ENCODE results near the gene NUMB. TPM values are rescaled to one million over a fixed set of nuclear protein-coding genes. Genes with fewer than 3 reads are reported as not detected.

Gene NUMB
- total and polyA plus RNA-seq, 2 of the 13 experiments (the other 11 are each of a cell fraction or from before 2014, with no cell fraction given), result 20.3 to 71.1 TPM

DNA sequence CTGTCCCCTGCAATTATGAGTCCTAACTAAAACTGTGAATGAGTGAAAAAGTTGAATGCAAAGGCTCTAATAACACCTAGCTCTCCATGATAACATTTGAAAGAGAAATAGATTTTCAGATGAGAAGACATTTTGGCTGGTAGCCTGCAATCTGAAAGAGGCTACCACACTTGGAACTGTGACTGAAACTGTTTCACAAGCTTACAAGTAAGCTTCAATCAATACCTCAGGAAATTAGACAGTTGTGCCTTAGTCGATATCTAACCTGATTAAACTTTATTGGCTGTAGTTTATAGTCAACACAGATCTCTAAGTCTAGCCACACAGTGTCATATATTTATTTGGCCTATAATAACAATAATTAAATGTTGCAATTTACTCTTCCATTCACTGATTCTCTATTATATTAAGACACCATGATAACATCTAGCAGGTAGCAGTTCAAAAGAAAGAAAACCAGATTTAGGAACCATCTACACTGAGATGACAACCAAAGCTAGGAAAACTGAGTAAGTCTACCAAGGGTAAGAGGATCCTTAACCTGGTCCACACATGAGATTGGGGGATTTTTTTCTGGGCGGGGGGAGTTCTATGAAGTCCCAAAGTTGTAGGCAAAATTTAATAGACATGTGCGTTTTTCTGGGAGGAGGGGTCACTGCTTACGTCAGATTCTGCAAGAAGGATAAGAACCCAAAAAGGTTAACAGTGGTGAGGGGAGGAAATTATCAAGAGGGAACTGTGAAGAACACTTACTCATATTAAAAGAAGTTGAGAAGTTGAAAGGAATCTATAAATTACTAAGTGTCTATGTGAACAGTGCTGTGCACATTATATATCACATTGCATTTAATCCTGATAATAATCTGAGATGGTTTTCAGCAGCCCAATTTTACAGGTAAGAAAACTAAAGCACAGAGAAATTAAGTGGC is 65.8 kb downstream of the NUMB start:
- ChIA-PET CTCF (ENCODE audit: low intra/inter-chr PET ratio, low total read pairs) (no interaction called here), POLR2A (no interaction called here)
- H3K27ac ChIP-seq (ENCODE audit: extremely low read length, insufficient read depth, low read length), result no peak overlapping the region
- in situ Hi-C loops (cut with HindIII; ENCODE audit: extremely low pct_ligation_motif_present, low pct_unique_long_range_greater_than_20kb), result no loop called here
- no peak overlapping the region for H3K9ac ChIP-seq (ENCODE audit: insufficient read depth, low read depth, low read length)
- no peak overlapping the region for H3K4me2 ChIP-seq (ENCODE audit: low read depth, low read length)
- peaks cover 11% of the 10 kb centered on the region for H3K4me1 ChIP-seq (ENCODE audit: insufficient read depth, low read length)
- no peak for FAIRE-seq
- H3K4me3 ChIP-seq (replicated peaks in 1 of 3; ENCODE audit: insufficient read depth in 1 of 3, low read depth in 2 of 3, low read length in 3 of 3), result no peak overlapping the region
- no peaks in the 10 kb centered on the region; a peak in 1 of 5 replicates for H3K36me3 ChIP-seq (replicated peaks in 1 of 2; ENCODE audit: control insufficient read depth in 1 of 2, insufficient read depth in 2 of 2, low read length in 2 of 2)
- ATAC-seq, result no peak
- no peak overlapping the region for H2AFZ ChIP-seq (ENCODE audit: low read length)
- H3K79me2 ChIP-seq (ENCODE audit: insufficient read depth, low read length), result peaks cover 3% of the 10 kb centered on the region
- intact Hi-C loops (cut with micrococcal nuclease; ENCODE audit: unreplicated experiment), result no loop called here
- H3K27me3 ChIP-seq (ENCODE audit: control insufficient read depth in 1 of 2, insufficient read depth in 2 of 2, low read length in 2 of 2), result no peaks in the 10 kb centered on the region
- BruUV-seq (replicated peaks), result no TSS peak
- H4K20me1 ChIP-seq (ENCODE audit: insufficient read depth, low read length), result no peaks in the 10 kb centered on the region
- no peak for DNase-seq (ENCODE audit: low spot score)
- no peaks in the 10 kb centered on the region for H3K9me3 ChIP-seq (ENCODE audit: low read length)
- 98% methylated on average over 4 of the region's 4 CpGs for WGBS (ENCODE audit: low lambda C conversion rate)
- TF ChIP-seq ZNF839 (CRISPR knock-in tag; IDR thresholded peaks at IDR 0.05; ENCODE audit: borderline replicate concordance) (no peak), NAIF1 (CRISPR knock-in tag; IDR thresholded peaks at IDR 0.05; ENCODE audit: borderline replicate concordance) (no peak), HMGA1 (CRISPR knock-in tag; conservative IDR thresholded peaks at IDR 0.05) (no peak), ZNF292 (CRISPR knock-in tag; IDR thresholded peaks at IDR 0.05; ENCODE audit: borderline replicate concordance, low read depth) (no peak), ZFP36L2 (CRISPR knock-in tag; IDR thresholded peaks at IDR 0.05) (no peak), SIN3B (IDR thresholded peaks at IDR 0.05; ENCODE audit: low read length) (no peak), SMARCC2 (IDR thresholded peaks at IDR 0.05) (no peak), PAF1 (CRISPR knock-in tag; IDR thresholded peaks at IDR 0.05) (no peak), EP300 (IDR thresholded peaks at IDR 0.05; ENCODE audit: low read depth in 2 of 2, low read length in 2 of 2) (no peak), EP300 (CRISPR knock-in tag; IDR thresholded peaks at IDR 0.05; ENCODE audit: borderline replicate concordance) (no peak), SMYD3 (CRISPR knock-in tag; IDR thresholded peaks at IDR 0.05) (no peak), KAT8 (CRISPR knock-in tag; IDR thresholded peaks at IDR 0.05) (no peak), POLR2A (IDR thresholded peaks at IDR 0.05; ENCODE audit: insufficient read depth in 1 of 2, low read depth in 2 of 2, low read length in 2 of 2) (no peak), ZNF510 (CRISPR knock-in tag; IDR thresholded peaks at IDR 0.05; ENCODE audit: low read depth) (no peak), CENPT (CRISPR knock-in tag; IDR thresholded peaks at IDR 0.05; ENCODE audit: low read depth) (no peak), RBAK (CRISPR knock-in tag; IDR thresholded peaks at IDR 0.05) (no peak)
- TF ChIP-seq, protein P1, sequence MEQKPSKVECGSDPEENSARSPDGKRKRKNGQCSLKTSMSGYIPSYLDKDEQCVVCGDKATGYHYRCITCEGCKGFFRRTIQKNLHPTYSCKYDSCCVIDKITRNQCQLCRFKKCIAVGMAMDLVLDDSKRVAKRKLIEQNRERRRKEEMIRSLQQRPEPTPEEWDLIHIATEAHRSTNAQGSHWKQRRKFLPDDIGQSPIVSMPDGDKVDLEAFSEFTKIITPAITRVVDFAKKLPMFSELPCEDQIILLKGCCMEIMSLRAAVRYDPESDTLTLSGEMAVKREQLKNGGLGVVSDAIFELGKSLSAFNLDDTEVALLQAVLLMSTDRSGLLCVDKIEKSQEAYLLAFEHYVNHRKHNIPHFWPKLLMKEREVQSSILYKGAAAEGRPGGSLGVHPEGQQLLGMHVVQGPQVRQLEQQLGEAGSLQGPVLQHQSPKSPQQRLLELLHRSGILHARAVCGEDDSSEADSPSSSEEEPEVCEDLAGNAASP (CRISPR knock-in tag; IDR thresholded peaks at IDR 0.05; ENCODE audit: borderline replicate concordance), result no peak
- TF ChIP-seq, protein P2, sequence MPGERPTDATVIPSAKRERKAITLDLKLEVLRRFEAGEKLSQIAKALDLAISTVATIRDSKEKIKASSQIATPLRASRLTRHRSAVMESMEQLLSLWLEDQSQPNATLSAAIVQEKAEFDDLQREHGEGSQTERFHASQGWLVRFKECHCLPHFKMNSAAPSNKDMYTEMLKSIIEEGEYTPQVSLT (CRISPR knock-in tag; IDR thresholded peaks at IDR 0.05; ENCODE audit: borderline replicate concordance, low read depth), result no peak
- TF ChIP-seq, protein P3, sequence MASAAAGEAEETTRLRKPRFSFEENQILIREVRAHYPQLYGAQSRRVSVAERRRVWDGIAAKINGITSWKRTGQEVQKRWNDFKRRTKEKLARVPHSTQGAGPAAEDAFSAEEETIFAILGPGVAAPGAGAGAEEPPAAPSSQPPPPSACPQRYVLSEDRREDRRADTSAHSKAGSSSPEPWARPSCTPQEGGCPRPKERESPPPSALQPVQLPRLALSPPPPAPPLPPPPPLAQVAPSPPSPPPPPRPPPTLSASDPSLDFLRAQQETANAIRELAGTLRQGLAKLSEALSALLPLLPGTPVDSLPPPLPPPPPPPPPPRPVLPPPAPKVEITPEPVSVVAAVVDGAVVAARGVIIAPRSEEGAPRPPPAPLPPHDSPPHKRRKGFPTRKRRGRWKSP (CRISPR knock-in tag; IDR thresholded peaks at IDR 0.05), result no peak
- TF ChIP-seq, protein P4, sequence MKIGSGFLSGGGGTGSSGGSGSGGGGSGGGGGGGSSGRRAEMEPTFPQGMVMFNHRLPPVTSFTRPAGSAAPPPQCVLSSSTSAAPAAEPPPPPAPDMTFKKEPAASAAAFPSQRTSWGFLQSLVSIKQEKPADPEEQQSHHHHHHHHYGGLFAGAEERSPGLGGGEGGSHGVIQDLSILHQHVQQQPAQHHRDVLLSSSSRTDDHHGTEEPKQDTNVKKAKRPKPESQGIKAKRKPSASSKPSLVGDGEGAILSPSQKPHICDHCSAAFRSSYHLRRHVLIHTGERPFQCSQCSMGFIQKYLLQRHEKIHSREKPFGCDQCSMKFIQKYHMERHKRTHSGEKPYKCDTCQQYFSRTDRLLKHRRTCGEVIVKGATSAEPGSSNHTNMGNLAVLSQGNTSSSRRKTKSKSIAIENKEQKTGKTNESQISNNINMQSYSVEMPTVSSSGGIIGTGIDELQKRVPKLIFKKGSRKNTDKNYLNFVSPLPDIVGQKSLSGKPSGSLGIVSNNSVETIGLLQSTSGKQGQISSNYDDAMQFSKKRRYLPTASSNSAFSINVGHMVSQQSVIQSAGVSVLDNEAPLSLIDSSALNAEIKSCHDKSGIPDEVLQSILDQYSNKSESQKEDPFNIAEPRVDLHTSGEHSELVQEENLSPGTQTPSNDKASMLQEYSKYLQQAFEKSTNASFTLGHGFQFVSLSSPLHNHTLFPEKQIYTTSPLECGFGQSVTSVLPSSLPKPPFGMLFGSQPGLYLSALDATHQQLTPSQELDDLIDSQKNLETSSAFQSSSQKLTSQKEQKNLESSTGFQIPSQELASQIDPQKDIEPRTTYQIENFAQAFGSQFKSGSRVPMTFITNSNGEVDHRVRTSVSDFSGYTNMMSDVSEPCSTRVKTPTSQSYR (CRISPR knock-in tag; IDR thresholded peaks at IDR 0.05; ENCODE audit: borderline replicate concordance), result no peak
